ENCODE measurements around the gene CIAO2A.

- TF ChIP-seq POLR2AphosphoS5 (IDR thresholded peaks at IDR 0.05; ENCODE audit: low read depth) (no peak), CTCF (IDR thresholded peaks at IDR 0.05; ENCODE audit: insufficient read depth, low read length) (no peak), SPI1 (IDR thresholded peaks at IDR 0.05; ENCODE audit: borderline replicate concordance, low read depth) (no peak)
These were observed 3.9 kb downstream of the CIAO2A start for GRCh38 chr15:64089543-64090280.
